RKO (cell line): ENCODE data around the gene GPR151.

ENCODE experiments used
- DNase-seq: peaks from one replicate; pipeline ENCODE4 v3.0.0-alpha.2; 2016; ENCODE audit warnings: low spot score

GPR151 gene

GRCh38 chr5:146520731-146521130 lies 4.7 kb upstream of the GPR151 start:
- no peak for DNase-seq

GRCh38 chr5:146519554-146519953 lies 3.6 kb upstream of the GPR151 start:
- no peak for DNase-seq

GRCh38 chr5:146515473-146516150 lies 378 bp downstream of the GPR151 start:
- DNase-seq: no peak

- DNase-seq: no peak
Measured at GRCh38 chr5:146514575-146514974, 1.4 kb downstream of the GPR151 start.

DNA sequence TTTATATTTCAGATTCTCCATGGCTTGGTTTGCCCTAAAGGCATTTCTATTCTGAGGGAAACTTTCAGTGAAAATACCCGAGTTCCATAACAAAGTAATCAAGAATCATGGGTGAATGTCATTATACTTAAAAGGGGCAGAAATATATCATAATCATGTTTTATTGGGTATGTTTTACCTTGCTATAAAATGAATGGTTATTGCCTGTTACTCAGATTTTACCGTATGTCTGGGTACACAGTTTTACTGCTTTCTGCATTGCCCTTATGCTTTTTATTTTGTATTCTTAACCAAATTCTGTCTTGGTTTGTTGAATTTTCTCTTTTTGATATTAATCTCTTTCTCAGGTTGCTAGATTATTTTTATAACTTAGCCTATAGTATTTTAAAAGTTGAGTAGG lies 2.5 kb downstream of the GPR151 start:
- no peak for DNase-seq

- DNase-seq: no peak
Measured at GRCh38 chr5:146510559-146511125, 5.3 kb downstream of the GPR151 start.

DNA sequence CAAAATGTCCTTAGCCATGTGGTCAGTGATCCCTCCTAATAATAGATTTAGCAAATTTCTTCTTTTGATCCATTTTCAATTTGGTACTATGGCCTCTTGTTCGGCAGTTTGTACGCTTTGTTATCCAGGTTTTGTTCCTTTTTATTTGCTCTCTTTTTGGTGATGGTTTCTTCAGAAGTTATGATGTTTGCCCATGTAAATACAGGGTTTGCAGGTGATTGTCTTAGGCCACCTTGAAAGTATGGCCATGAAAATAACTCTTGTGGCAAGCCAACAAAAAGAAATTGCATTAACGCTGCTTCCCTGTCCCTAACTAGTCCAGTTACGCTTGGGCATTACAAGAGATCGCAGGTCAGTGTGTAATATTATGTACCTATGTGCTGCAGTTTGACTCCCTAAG lies 8.6 kb downstream of the GPR151 start:
- DNase-seq: no peak

DNA sequence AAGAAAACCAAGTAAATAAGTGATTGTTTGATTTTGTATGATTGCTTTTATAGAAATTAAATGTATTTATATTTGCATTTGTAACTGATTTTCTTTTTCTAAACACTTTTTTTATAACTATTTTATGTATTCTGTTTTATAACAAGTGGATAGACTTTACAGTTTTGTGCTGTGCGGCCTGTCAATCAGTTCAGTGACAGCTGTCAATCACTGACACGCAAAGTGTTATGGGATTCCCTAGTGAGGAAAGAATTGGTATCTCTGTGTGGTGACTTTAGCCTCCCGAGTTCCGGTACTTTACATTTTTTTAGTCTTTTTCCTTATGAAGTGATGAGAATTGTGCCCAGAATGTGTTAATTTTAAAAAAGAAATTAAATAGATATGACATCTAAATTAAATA lies 16.3 kb downstream of the GPR151 start:
- no peak for DNase-seq

DNA sequence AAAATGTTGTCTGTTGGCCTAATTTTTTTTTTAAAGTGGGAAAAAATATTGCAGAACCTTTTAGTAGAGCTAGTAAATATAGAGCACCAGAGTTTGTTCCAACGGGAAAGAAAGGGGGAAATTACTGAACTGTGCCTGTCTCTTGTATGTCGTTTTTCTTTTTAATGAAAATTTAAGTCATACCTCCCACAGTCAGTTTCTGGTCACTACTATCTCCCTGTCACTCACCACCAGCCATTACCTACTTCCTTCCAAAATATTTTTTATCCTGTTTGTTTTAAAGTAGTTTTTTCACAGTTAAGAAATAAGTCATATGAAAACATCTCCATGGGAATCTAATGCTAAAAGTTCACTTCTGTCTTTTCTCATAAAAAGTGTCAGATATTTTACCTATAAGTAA lies 21.3 kb downstream of the GPR151 start:
- DNase-seq: no peak

GRCh38 chr5:146490089-146490843 lies 25.7 kb downstream of the GPR151 start:
- no peak for DNase-seq

GRCh38 chr5:146484714-146485391 lies 31.1 kb downstream of the GPR151 start:
- DNase-seq: no peak

GRCh38 chr5:146482775-146483174 lies 33.2 kb downstream of the GPR151 start:
- DNase-seq: no peak

- DNase-seq: no peak
Measured at GRCh38 chr5:146475906-146476305, 40.1 kb downstream of the GPR151 start.

DNA sequence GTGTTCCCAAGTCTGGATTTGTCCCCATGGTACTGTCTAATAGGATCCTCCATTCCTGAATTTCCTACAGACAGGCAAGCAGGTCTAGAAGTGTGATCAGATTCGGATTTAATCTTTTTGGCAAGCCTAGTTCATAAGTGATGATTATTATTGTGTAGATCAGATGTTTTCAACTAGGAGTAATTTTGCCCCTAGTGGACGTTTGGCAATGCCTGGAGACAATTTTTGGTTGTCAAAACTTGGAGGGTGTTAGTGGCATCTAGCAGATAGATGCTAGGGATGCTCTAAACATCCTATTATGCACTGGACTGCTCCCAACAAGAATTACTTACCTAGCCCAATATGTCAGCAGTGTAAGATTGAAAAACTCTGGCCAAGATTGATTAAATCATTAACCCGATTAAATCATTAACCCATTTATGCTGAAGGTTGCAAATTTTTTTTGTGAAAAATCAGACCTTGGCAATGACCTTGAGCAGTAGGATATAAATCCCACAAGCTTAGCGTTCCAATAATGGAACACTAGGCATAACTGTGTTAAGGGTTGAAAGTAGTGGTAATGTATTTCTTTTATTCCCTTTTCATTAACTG lies 40.7 kb downstream of the GPR151 start:
- peak; percentile 36 for DNase-seq

DNA sequence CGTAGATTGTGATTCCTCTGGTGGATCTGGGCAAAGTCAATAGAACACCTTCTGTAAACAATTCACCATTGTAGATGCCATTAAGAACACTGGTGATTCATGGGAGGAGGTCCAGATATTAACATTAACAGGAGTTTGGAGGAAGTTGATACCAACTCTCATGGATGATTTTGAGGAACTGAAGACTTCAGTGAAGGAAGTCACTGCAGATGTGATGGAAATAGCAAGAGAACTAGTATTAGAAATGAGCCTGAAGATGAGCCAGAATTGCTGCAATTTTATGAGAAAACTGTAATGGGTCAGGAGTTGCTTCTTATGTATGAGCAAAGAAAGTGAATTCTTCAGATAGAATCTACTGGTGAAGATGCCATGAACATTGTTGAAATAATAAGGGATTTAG lies 41.9 kb downstream of the GPR151 start:
- DNase-seq: no peak

- DNase-seq: no peak
Measured at GRCh38 chr5:146467760-146468159, 48.2 kb downstream of the GPR151 start.

DNA sequence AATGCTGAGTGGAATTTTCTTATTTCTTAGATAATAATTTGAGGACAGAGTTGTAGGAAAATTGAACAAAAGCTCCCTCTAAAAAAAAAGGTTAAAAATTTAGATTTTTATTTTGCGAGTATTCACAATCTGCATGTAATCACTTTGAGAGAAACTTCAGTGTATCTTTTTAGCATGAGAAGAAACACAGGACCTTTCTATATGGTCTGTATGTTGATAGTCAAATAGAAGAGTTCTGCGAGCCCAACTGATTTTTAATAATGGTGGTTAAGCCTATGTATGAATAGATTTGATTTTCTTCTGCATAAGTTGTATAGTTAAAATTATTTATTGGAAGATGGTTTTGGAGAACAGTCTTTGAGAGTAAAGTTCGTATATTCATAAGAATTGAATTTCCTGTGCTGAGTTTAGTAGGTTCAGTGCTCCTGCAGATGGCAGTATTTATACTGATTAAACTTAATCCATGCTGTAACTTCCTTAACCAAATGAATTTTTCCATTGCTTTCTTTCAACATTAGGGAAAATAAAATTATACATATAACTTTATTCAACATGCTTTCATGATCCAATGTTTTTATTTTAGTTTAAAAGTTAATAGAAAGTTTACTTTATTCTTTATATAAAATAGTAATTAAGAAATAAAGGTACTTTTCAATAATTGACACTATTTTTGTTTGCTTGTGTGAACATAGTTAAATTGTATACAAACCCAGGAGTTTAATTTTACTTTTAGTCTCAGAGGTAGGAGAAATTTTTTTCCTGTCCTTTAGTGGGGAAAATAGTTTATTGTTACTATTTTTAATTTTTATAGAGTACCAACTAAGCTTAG lies 49.3 kb downstream of the GPR151 start:
- DNase-seq: peak; percentile 58

GRCh38 chr5:146463446-146463845 lies 52.5 kb downstream of the GPR151 start:
- DNase-seq: no peak
